ENCODE data around the gene TTC4.

The TTC4 gene

DNA sequence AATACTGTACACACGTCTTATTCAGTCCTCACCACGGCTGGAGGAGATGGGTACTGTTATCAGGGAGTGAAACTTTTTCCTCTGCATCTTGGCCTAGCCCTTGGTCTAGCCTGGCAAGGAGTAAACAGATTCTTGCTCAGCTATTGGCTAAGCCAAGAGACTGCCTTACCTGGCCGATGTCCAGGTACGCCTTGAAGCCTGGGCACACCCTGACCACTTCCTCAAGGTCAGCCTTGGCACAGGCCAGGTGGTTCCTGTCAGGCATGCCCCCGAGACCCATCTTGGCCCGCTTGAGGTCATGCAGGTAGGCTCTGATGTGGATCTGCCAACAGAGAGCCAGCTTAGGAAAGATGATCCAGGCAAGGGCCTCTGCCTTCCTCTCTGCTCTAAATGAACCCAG lies 66.5 kb downstream of the TTC4 start:
- Histone ChIP-seq H3K23ac (ENCODE audit: low read length) (no peak overlapping the region), H2BK15ac (replicated peaks; ENCODE audit: low read depth) (no peak overlapping the region), H3K4ac (ENCODE audit: low read depth, low read length) (no peak overlapping the region), H2BK120ac (ENCODE audit: low read depth, low read length) (no peak overlapping the region), H3K27me3 (ENCODE audit: insufficient read depth, low read length, poor library complexity) (no peaks in the 10 kb centered on the region), H3K56ac (ENCODE audit: low read length) (no peak overlapping the region), H3K4me1 (ENCODE audit: control insufficient read depth, low read depth, low read length) (peaks cover 3% of the 10 kb centered on the region), H3K79me2 (ENCODE audit: control insufficient read depth, insufficient read depth, low read length) (no peaks in the 10 kb centered on the region), H3K4me3 (ENCODE audit: low read length) (no peak overlapping the region), H4K8ac (ENCODE audit: low read depth, low read length) (no peak overlapping the region), H3K36me3 (ENCODE audit: control insufficient read depth, insufficient read depth, low read length) (no peaks in the 10 kb centered on the region), H3K9ac (ENCODE audit: low read length) (no peak overlapping the region), H3K18ac (ENCODE audit: low read length) (no peak overlapping the region), H3K79me1 (ENCODE audit: low read length) (no peaks in the 10 kb centered on the region), H4K5ac (ENCODE audit: low read length) (no peak overlapping the region), H2AK5ac (ENCODE audit: low read length) (no peak overlapping the region), H2BK5ac (ENCODE audit: low read length) (no peak overlapping the region), H3K4me2 (ENCODE audit: low read length) (no peak overlapping the region), H3K27ac (ENCODE audit: low read depth, low read length) (no peak overlapping the region)
- WGBS (ENCODE audit: extremely low coverage, insufficient coverage, low lambda C conversion rate) = no CpG with 5 or more reads among the region's 6 CpGs
- DNase-seq = no peak

DNA sequence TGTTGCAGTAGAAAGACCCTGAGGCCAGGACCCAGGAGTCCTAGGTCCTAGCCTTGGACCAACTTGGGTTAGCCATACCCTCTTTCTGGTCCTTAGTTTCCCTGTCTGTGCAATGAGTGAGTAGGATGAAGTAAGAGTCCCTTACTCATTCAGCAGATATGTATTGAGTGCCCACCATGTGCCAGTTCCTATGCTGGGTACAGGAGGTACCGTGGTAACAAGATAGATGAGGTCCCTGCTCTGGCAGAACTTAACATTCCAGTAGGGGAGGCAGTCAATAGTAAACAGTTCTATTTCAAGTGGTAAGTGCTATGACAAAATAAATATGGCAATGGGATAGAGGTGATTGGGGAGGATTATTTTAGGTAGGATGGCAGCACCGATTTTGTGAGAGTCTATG lies 66.9 kb downstream of the TTC4 start:
- no peak overlapping the region for H4K5ac ChIP-seq (ENCODE audit: low read length)
- H3K9ac ChIP-seq (ENCODE audit: low read length) = no peak overlapping the region
- no peak overlapping the region for H3K4me3 ChIP-seq (ENCODE audit: low read length)
- no peak overlapping the region for H3K23ac ChIP-seq (ENCODE audit: low read length)
- no peak overlapping the region for H3K4ac ChIP-seq (ENCODE audit: low read depth, low read length)
- no peak overlapping the region for H3K4me2 ChIP-seq (ENCODE audit: low read length)
- no peak overlapping the region for H2BK120ac ChIP-seq (ENCODE audit: low read depth, low read length)
- DNase-seq = no peak
- no peak overlapping the region for H2AK5ac ChIP-seq (ENCODE audit: low read length)
- H2BK5ac ChIP-seq (ENCODE audit: low read length) = no peak overlapping the region
- no peak overlapping the region for H3K56ac ChIP-seq (ENCODE audit: low read length)
- no CpG with 5 or more reads among the region's 2 CpGs for WGBS (ENCODE audit: extremely low coverage, insufficient coverage, low lambda C conversion rate)
- H3K27me3 ChIP-seq (ENCODE audit: insufficient read depth, low read length, poor library complexity) = no peaks in the 10 kb centered on the region
- H2BK15ac ChIP-seq (replicated peaks; ENCODE audit: low read depth) = no peak overlapping the region
- H3K79me2 ChIP-seq (ENCODE audit: control insufficient read depth, insufficient read depth, low read length) = no peaks in the 10 kb centered on the region
- peaks cover 3% of the 10 kb centered on the region for H3K4me1 ChIP-seq (ENCODE audit: control insufficient read depth, low read depth, low read length)
- no peak overlapping the region for H3K27ac ChIP-seq (ENCODE audit: low read depth, low read length)
- H4K8ac ChIP-seq (ENCODE audit: low read depth, low read length) = no peak overlapping the region
- H3K79me1 ChIP-seq (ENCODE audit: low read length) = no peaks in the 10 kb centered on the region
- no peaks in the 10 kb centered on the region for H3K36me3 ChIP-seq (ENCODE audit: control insufficient read depth, insufficient read depth, low read length)
- H3K18ac ChIP-seq (ENCODE audit: low read length) = no peak overlapping the region

DNA sequence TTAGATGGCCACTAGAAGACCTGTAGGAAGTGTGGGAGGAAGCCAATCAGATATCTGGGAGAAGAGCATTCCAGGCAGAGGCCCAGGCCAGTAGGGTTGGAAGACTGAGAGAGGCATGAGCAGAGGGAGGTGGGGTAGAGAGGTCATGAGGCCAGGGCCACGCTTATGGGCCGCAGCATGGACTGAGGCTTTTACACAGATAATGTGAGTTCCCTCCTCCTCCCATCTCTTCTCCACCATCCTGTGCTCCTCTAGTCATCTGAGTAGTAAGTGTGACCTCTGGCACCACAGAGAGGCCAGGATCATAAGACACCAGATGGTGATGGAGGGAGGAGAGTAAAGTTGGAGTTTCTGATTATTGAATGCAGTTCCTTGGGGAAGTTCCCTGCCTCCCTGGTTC lies 68.4 kb downstream of the TTC4 start:
- H3K4ac ChIP-seq (ENCODE audit: low read depth, low read length) = no peak overlapping the region
- H4K8ac ChIP-seq (ENCODE audit: low read depth, low read length) = no peak overlapping the region
- no peak overlapping the region for H3K9ac ChIP-seq (ENCODE audit: low read length)
- H3K27me3 ChIP-seq (ENCODE audit: insufficient read depth, low read length, poor library complexity) = no peaks in the 10 kb centered on the region
- no peak overlapping the region for H3K56ac ChIP-seq (ENCODE audit: low read length)
- H3K4me3 ChIP-seq (ENCODE audit: low read length) = no peak overlapping the region
- H4K5ac ChIP-seq (ENCODE audit: low read length) = no peak overlapping the region
- no peak overlapping the region for H3K23ac ChIP-seq (ENCODE audit: low read length)
- no peak overlapping the region for H2BK120ac ChIP-seq (ENCODE audit: low read depth, low read length)
- peaks cover 4% of the 10 kb centered on the region for H3K4me1 ChIP-seq (ENCODE audit: control insufficient read depth, low read depth, low read length)
- no peak overlapping the region for H3K4me2 ChIP-seq (ENCODE audit: low read length)
- no peaks in the 10 kb centered on the region for H3K36me3 ChIP-seq (ENCODE audit: control insufficient read depth, insufficient read depth, low read length)
- no peak overlapping the region for H2AK5ac ChIP-seq (ENCODE audit: low read length)
- no CpG with 5 or more reads among the region's 2 CpGs for WGBS (ENCODE audit: extremely low coverage, insufficient coverage, low lambda C conversion rate)
- no peaks in the 10 kb centered on the region for H3K79me2 ChIP-seq (ENCODE audit: control insufficient read depth, insufficient read depth, low read length)
- H3K27ac ChIP-seq (ENCODE audit: low read depth, low read length) = no peak overlapping the region
- H3K18ac ChIP-seq (ENCODE audit: low read length) = no peak overlapping the region
- H3K79me1 ChIP-seq (ENCODE audit: low read length) = no peaks in the 10 kb centered on the region
- no peak overlapping the region for H2BK15ac ChIP-seq (replicated peaks; ENCODE audit: low read depth)
- no peak overlapping the region for H2BK5ac ChIP-seq (ENCODE audit: low read length)
- DNase-seq = no peak

DNA sequence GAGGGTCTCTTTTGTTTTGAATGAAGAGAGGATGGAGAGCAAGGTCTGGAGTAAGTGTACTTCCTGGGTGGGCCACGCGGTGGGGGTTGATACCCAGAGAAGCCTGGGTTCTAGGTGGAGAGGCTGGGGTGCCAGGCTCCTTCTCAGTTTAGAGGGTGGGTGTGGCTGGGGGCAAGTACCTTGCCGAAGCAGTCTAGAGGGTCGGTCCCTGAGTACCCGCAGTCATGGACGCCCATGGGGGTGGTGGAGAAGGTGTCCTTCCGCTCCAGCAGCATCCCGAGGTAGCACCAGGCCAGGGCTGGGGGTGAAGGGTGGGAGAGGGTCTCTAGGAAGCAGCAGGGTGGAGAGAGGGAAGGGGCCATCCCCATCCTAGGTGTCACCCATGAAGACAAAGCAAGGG lies 71.1 kb downstream of the TTC4 start:
- no CpG with 5 or more reads among the region's 8 CpGs for WGBS (ENCODE audit: extremely low coverage, insufficient coverage, low lambda C conversion rate)
- no peak for DNase-seq
- Histone ChIP-seq H2BK120ac (ENCODE audit: low read depth, low read length) (no peak overlapping the region), H3K4me3 (ENCODE audit: low read length) (no peak overlapping the region), H3K4ac (ENCODE audit: low read depth, low read length) (no peak overlapping the region), H3K79me2 (ENCODE audit: control insufficient read depth, insufficient read depth, low read length) (no peaks in the 10 kb centered on the region), H3K56ac (ENCODE audit: low read length) (no peak overlapping the region), H3K27me3 (ENCODE audit: insufficient read depth, low read length, poor library complexity) (no peaks in the 10 kb centered on the region), H3K18ac (ENCODE audit: low read length) (no peak overlapping the region), H3K9ac (ENCODE audit: low read length) (no peak overlapping the region), H3K27ac (ENCODE audit: low read depth, low read length) (no peak overlapping the region), H4K8ac (ENCODE audit: low read depth, low read length) (no peak overlapping the region), H3K23ac (ENCODE audit: low read length) (no peak overlapping the region), H3K79me1 (ENCODE audit: low read length) (no peaks in the 10 kb centered on the region), H4K5ac (ENCODE audit: low read length) (no peak overlapping the region), H2BK5ac (ENCODE audit: low read length) (no peak overlapping the region), H3K4me1 (ENCODE audit: control insufficient read depth, low read depth, low read length) (peaks cover 4% of the 10 kb centered on the region), H2AK5ac (ENCODE audit: low read length) (no peak overlapping the region), H3K36me3 (ENCODE audit: control insufficient read depth, insufficient read depth, low read length) (no peaks in the 10 kb centered on the region), H3K4me2 (ENCODE audit: low read length) (no peak overlapping the region), H2BK15ac (replicated peaks; ENCODE audit: low read depth) (no peak overlapping the region)

DNA sequence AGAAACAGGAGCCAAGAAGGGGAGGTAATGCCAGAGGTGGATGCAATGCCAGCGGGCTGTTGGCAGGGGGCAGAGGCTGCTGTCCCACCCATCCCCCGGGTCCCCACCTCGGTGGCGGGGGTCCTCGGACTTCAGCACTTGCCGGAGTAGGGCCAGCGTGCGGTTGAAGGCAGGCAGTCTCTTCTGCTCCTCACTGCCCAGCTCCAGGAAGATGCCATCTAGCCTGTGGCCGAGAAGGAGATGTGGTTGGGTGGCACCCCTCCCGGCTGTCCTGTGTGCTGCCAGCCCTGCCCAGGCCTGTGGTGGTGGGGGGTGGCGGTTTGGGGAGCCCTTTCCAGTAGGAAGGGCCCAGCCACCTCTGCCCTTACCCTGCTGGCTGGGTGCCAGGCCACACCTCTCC lies 71.9 kb downstream of the TTC4 start:
- no peak overlapping the region for H3K4me2 ChIP-seq (ENCODE audit: low read length)
- DNase-seq = no peak
- no peak overlapping the region for H3K27ac ChIP-seq (ENCODE audit: low read depth, low read length)
- H4K5ac ChIP-seq (ENCODE audit: low read length) = no peak overlapping the region
- H3K79me1 ChIP-seq (ENCODE audit: low read length) = no peaks in the 10 kb centered on the region
- H3K4me1 ChIP-seq (ENCODE audit: control insufficient read depth, low read depth, low read length) = peaks cover 4% of the 10 kb centered on the region
- no peak overlapping the region for H4K8ac ChIP-seq (ENCODE audit: low read depth, low read length)
- H3K79me2 ChIP-seq (ENCODE audit: control insufficient read depth, insufficient read depth, low read length) = no peaks in the 10 kb centered on the region
- H3K36me3 ChIP-seq (ENCODE audit: control insufficient read depth, insufficient read depth, low read length) = no peaks in the 10 kb centered on the region
- H2BK15ac ChIP-seq (replicated peaks; ENCODE audit: low read depth) = no peak overlapping the region
- H3K56ac ChIP-seq (ENCODE audit: low read length) = no peak overlapping the region
- no peak overlapping the region for H3K23ac ChIP-seq (ENCODE audit: low read length)
- H3K4me3 ChIP-seq (ENCODE audit: low read length) = no peak overlapping the region
- H2BK5ac ChIP-seq (ENCODE audit: low read length) = no peak overlapping the region
- H3K27me3 ChIP-seq (ENCODE audit: insufficient read depth, low read length, poor library complexity) = no peaks in the 10 kb centered on the region
- no peak overlapping the region for H3K4ac ChIP-seq (ENCODE audit: low read depth, low read length)
- H3K9ac ChIP-seq (ENCODE audit: low read length) = no peak overlapping the region
- no peak overlapping the region for H2AK5ac ChIP-seq (ENCODE audit: low read length)
- H3K18ac ChIP-seq (ENCODE audit: low read length) = no peak overlapping the region
- no CpG with 5 or more reads among the region's 11 CpGs for WGBS (ENCODE audit: extremely low coverage, insufficient coverage, low lambda C conversion rate)
- H2BK120ac ChIP-seq (ENCODE audit: low read depth, low read length) = no peak overlapping the region

DNA sequence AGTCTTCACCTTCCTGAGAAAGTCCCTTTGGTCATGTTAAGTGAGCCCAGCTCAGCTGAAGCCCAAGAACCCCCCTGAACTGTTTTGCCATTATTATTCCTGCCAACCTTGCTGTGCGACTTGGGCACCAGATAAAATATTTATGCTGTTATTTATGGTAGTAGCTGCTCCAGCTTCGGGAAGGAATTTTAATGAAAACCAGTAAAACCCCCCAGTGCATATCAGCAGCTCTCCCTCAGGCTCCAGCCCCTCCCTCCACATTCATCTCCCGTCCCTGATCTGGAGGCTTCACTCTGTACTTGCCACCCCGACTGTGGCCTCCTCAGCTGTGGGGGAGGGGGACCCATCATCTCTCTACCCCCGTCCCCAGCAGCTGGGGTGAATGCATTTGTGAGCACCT lies 72.8 kb downstream of the TTC4 start:
- no peak overlapping the region for H4K8ac ChIP-seq (ENCODE audit: low read depth, low read length)
- no peak overlapping the region for H2BK5ac ChIP-seq (ENCODE audit: low read length)
- no peak overlapping the region for H4K5ac ChIP-seq (ENCODE audit: low read length)
- H3K36me3 ChIP-seq (ENCODE audit: control insufficient read depth, insufficient read depth, low read length) = no peaks in the 10 kb centered on the region
- H2AK5ac ChIP-seq (ENCODE audit: low read length) = no peak overlapping the region
- H3K18ac ChIP-seq (ENCODE audit: low read length) = no peak overlapping the region
- WGBS (ENCODE audit: extremely low coverage, insufficient coverage, low lambda C conversion rate) = no CpG with 5 or more reads among the region's 5 CpGs
- no peak overlapping the region for H3K4me2 ChIP-seq (ENCODE audit: low read length)
- H3K79me1 ChIP-seq (ENCODE audit: low read length) = no peaks in the 10 kb centered on the region
- H3K4me3 ChIP-seq (ENCODE audit: low read length) = no peak overlapping the region
- no peak overlapping the region for H3K9ac ChIP-seq (ENCODE audit: low read length)
- H3K56ac ChIP-seq (ENCODE audit: low read length) = no peak overlapping the region
- no peaks in the 10 kb centered on the region for H3K79me2 ChIP-seq (ENCODE audit: control insufficient read depth, insufficient read depth, low read length)
- no peak overlapping the region for H2BK120ac ChIP-seq (ENCODE audit: low read depth, low read length)
- no peak overlapping the region for H3K27ac ChIP-seq (ENCODE audit: low read depth, low read length)
- DNase-seq = no peak
- H3K4ac ChIP-seq (ENCODE audit: low read depth, low read length) = no peak overlapping the region
- no peaks in the 10 kb centered on the region for H3K27me3 ChIP-seq (ENCODE audit: insufficient read depth, low read length, poor library complexity)
- peaks cover 4% of the 10 kb centered on the region for H3K4me1 ChIP-seq (ENCODE audit: control insufficient read depth, low read depth, low read length)
- no peak overlapping the region for H3K23ac ChIP-seq (ENCODE audit: low read length)
- no peak overlapping the region for H2BK15ac ChIP-seq (replicated peaks; ENCODE audit: low read depth)

All from mesendoderm (in vitro differentiated cells).